ENCODE data around the gene TET3. TPM values are rescaled to one million over a fixed set of nuclear protein-coding genes. Genes with fewer than 3 reads are reported as not detected.

TET3 gene
- total RNA-seq, 3 donors from 2014 or later (not counting 1 experiment from before 2014, with no cell fraction given) = 40.0 to 47.9 (median 45.3) TPM

- H3K27me3 Mint-ChIP-seq (ENCODE audit: low read depth in 2 of 2) = no peaks in the 10 kb centered on the region
- no peaks in the 10 kb centered on the region for H3K27me3 ChIP-seq (ENCODE audit: control insufficient read depth, insufficient read depth, low read length)
- H3K27ac ChIP-seq (ENCODE audit: low read length) = no peak overlapping the region
- H3K4me1 ChIP-seq (ENCODE audit: control insufficient read depth, insufficient read depth, low read length) = no peaks in the 10 kb centered on the region
- TF ChIP-seq, protein P1, sequence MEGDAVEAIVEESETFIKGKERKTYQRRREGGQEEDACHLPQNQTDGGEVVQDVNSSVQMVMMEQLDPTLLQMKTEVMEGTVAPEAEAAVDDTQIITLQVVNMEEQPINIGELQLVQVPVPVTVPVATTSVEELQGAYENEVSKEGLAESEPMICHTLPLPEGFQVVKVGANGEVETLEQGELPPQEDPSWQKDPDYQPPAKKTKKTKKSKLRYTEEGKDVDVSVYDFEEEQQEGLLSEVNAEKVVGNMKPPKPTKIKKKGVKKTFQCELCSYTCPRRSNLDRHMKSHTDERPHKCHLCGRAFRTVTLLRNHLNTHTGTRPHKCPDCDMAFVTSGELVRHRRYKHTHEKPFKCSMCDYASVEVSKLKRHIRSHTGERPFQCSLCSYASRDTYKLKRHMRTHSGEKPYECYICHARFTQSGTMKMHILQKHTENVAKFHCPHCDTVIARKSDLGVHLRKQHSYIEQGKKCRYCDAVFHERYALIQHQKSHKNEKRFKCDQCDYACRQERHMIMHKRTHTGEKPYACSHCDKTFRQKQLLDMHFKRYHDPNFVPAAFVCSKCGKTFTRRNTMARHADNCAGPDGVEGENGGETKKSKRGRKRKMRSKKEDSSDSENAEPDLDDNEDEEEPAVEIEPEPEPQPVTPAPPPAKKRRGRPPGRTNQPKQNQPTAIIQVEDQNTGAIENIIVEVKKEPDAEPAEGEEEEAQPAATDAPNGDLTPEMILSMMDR (IDR thresholded peaks at IDR 0.05) = no peak
- DNase-seq = no peak
- H3K9me3 Mint-ChIP-seq = no peaks in the 10 kb centered on the region
- peaks cover 46% of the 10 kb centered on the region for H3K36me3 Mint-ChIP-seq
- H3K36me3 ChIP-seq (ENCODE audit: control insufficient read depth, insufficient read depth, low read length) = peaks cover 69% of the 10 kb centered on the region
- no peak for ATAC-seq
- WGBS (ENCODE audit: insufficient coverage) = 98% methylated on average over 5 of the region's 5 CpGs
- no peak overlapping the region for H3K4me3 Mint-ChIP-seq
- H3K4me1 Mint-ChIP-seq = peaks cover 7 to 27% of the 10 kb centered on the region in 2 donors
- no peaks in the 10 kb centered on the region for H3K9me3 ChIP-seq (ENCODE audit: control insufficient read depth, insufficient read depth, low read length)
- intact Hi-C loops (cut with micrococcal nuclease) = no loop called here
- peak overlapping the region in 1 of 2 donors; percentile 33 for H3K27ac Mint-ChIP-seq
- no peak overlapping the region for H3K4me3 ChIP-seq (ENCODE audit: low read length)
Measured at GRCh38 chr2:73956218-73956865, 28.4 kb upstream of the TET3 start.

- 98% methylated on average over 4 of the region's 4 CpGs for WGBS (ENCODE audit: insufficient coverage)
- intact Hi-C loops (cut with micrococcal nuclease) = no loop called here
- H3K27ac Mint-ChIP-seq = no peak overlapping the region
Measured at GRCh38 chr2:73961274-73961673, 23.4 kb upstream of the TET3 start.

DNA sequence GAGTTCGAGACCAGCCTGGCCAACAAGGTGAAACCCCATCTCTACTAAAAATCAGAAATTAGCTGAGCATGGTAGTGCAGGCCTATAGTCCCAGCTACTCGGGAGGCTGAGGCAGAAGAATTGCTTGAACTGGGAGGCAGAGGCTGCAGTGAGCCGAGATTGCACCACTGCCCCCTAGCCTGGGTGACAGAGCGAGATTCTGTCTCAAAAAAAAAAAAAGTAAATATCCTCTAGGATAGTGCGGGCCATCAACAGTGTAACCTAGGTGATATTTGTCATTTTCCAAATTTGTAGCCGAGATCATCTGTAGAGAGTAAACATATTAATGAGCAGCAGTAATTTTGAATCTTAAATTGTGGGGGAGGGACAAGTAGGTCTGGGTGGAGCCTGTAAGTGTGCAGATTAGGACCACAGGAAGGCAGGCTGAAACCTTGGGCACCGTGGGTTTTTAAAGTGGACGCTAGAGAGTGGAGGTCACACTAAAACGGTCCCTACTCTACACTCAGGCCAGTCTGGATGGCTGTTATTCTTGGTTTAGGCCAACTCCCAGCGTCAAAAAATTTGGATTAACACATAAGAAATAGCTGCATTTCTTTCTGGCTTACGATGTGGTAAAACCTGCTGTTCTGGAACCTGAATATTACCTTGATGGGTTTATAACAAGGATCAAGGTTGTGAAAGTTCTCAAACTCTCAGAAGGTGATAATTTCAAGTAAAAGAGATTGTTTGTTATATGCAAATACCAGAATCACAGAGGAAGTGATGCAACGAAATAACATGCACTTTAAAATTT, 22.7 kb upstream of the TET3 start:
- peaks cover 19% of the 10 kb centered on the region for H3K36me3 Mint-ChIP-seq
- 97% methylated on average over 12 of the region's 12 CpGs for WGBS (ENCODE audit: insufficient coverage)
- Histone ChIP-seq H3K27me3 (ENCODE audit: control insufficient read depth, insufficient read depth, low read length) (no peaks in the 10 kb centered on the region), H3K4me3 (ENCODE audit: low read length) (no peak overlapping the region), H3K27ac (ENCODE audit: low read length) (no peak overlapping the region), H3K36me3 (ENCODE audit: control insufficient read depth, insufficient read depth, low read length) (peaks cover 25% of the 10 kb centered on the region), H3K9me3 (ENCODE audit: control insufficient read depth, insufficient read depth, low read length) (no peaks in the 10 kb centered on the region), H3K4me1 (ENCODE audit: control insufficient read depth, insufficient read depth, low read length) (no peaks in the 10 kb centered on the region)
- H3K4me3 Mint-ChIP-seq = no peak overlapping the region
- no peak for DNase-seq
- ATAC-seq = no peak
- peaks cover 0 to 7% of the 10 kb centered on the region in 2 donors for H3K4me1 Mint-ChIP-seq
- no peaks in the 10 kb centered on the region for H3K27me3 Mint-ChIP-seq (ENCODE audit: low read depth in 2 of 2)
- intact Hi-C loops (cut with micrococcal nuclease) = no loop called here
- TF ChIP-seq, protein P1 (IDR thresholded peaks at IDR 0.05) = no peak
- H3K27ac Mint-ChIP-seq = no peak overlapping the region
- no peaks in the 10 kb centered on the region for H3K9me3 Mint-ChIP-seq

More at GRCh38 chr2:73961274-73961673, 23.4 kb upstream of the TET3 start:
- H3K4me3 ChIP-seq (ENCODE audit: low read length) = no peak overlapping the region
- H3K9me3 ChIP-seq (ENCODE audit: control insufficient read depth, insufficient read depth, low read length) = no peaks in the 10 kb centered on the region
- H3K36me3 Mint-ChIP-seq = peaks cover 26% of the 10 kb centered on the region
- ATAC-seq (no peak), DNase-seq (no peak)
- no peak overlapping the region for H3K27ac ChIP-seq (ENCODE audit: low read length)
- H3K4me1 ChIP-seq (ENCODE audit: control insufficient read depth, insufficient read depth, low read length) = no peaks in the 10 kb centered on the region
- H3K27me3 Mint-ChIP-seq (ENCODE audit: low read depth in 2 of 2) = no peaks in the 10 kb centered on the region
- H3K4me1 Mint-ChIP-seq = peaks cover 7 to 13% of the 10 kb centered on the region in 2 donors
- H3K27me3 ChIP-seq (ENCODE audit: control insufficient read depth, insufficient read depth, low read length) = no peaks in the 10 kb centered on the region
- no peak overlapping the region for H3K4me3 Mint-ChIP-seq
- H3K9me3 Mint-ChIP-seq = no peaks in the 10 kb centered on the region
- TF ChIP-seq, protein P1 (IDR thresholded peaks at IDR 0.05) = no peak
- H3K36me3 ChIP-seq (ENCODE audit: control insufficient read depth, insufficient read depth, low read length) = peaks cover 32% of the 10 kb centered on the region

All from natural killer cell (primary cell).